ENCODE results near the gene UGGT1.
"Not testable (repeated sequence)": the region's sequence is repeated elsewhere in the genome, so short reads cannot be mapped to it uniquely, and the experiment has no call there.

UGGT1 gene

GRCh38 chr2:128206245-128206644, 115.2 kb downstream of the UGGT1 start:
- TF ChIP-seq, protein P1, sequence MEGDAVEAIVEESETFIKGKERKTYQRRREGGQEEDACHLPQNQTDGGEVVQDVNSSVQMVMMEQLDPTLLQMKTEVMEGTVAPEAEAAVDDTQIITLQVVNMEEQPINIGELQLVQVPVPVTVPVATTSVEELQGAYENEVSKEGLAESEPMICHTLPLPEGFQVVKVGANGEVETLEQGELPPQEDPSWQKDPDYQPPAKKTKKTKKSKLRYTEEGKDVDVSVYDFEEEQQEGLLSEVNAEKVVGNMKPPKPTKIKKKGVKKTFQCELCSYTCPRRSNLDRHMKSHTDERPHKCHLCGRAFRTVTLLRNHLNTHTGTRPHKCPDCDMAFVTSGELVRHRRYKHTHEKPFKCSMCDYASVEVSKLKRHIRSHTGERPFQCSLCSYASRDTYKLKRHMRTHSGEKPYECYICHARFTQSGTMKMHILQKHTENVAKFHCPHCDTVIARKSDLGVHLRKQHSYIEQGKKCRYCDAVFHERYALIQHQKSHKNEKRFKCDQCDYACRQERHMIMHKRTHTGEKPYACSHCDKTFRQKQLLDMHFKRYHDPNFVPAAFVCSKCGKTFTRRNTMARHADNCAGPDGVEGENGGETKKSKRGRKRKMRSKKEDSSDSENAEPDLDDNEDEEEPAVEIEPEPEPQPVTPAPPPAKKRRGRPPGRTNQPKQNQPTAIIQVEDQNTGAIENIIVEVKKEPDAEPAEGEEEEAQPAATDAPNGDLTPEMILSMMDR (IDR thresholded peaks at IDR 0.05; ENCODE audit: insufficient read depth, low read length, missing control alignments) = no peak
- CTCF ChIA-PET = no interaction called here
- DNase-seq (ENCODE audit: low read depth, low spot score) = no peak
- no peak overlapping the region for H3K4me3 ChIP-seq (ENCODE audit: low read depth, low read length)
- POLR2A ChIA-PET = no interaction called here

GRCh38 chr2:128208023-128208422, 117.0 kb downstream of the UGGT1 start:
- ChIA-PET CTCF (no interaction called here), POLR2A (interaction anchor here (0.6 kb wide), 1 partner anchor 27 kb away, joined by 5 read pairs; no protein-coding TSS in a partner anchor)
- H3K4me3 ChIP-seq (ENCODE audit: low read depth, low read length) = no peak overlapping the region
- no peak for DNase-seq (ENCODE audit: low read depth, low spot score)
- TF ChIP-seq, protein P1 (IDR thresholded peaks at IDR 0.05; ENCODE audit: insufficient read depth, low read length, missing control alignments) = no peak

- POLR2A ChIA-PET; H3K4me3 ChIP-seq (ENCODE audit: low read depth, low read length); DNase-seq (ENCODE audit: low read depth, low spot score); CTCF ChIA-PET: not testable (repeated sequence)
Observed at GRCh38 chr2:128208631-128209324, 117.8 kb downstream of the UGGT1 start.

GRCh38 chr2:128214251-128214650, 123.3 kb downstream of the UGGT1 start:
- TF ChIP-seq, protein P1 (IDR thresholded peaks at IDR 0.05; ENCODE audit: insufficient read depth, low read length, missing control alignments) = no peak
- DNase-seq (ENCODE audit: low read depth, low spot score) = no peak
- ChIA-PET POLR2A (no interaction called here), CTCF (interaction anchor here (1.5 to 1.8 kb wide), 2 partner anchors 11 to 20 kb away, joined by 4 read pairs; no protein-coding TSS in a partner anchor)
- no peak overlapping the region for H3K4me3 ChIP-seq (ENCODE audit: low read depth, low read length)

- no peak for DNase-seq (ENCODE audit: low read depth, low spot score)
- ChIA-PET CTCF (interaction anchor here (1.5 to 1.8 kb wide), 2 partner anchors 11 to 19 kb away, joined by 4 read pairs; no protein-coding TSS in a partner anchor), POLR2A (no interaction called here)
- TF ChIP-seq, protein P1 (IDR thresholded peaks at IDR 0.05; ENCODE audit: insufficient read depth, low read length, missing control alignments) = no peak
- no peak overlapping the region for H3K4me3 ChIP-seq (ENCODE audit: low read depth, low read length)
Observed at GRCh38 chr2:128214866-128215460, 124.0 kb downstream of the UGGT1 start.

- ChIA-PET CTCF (no interaction called here), POLR2A (no interaction called here)
- H3K4me3 ChIP-seq (ENCODE audit: low read depth, low read length) = no peak overlapping the region
- no peak for DNase-seq (ENCODE audit: low read depth, low spot score)
- TF ChIP-seq, protein P1 (IDR thresholded peaks at IDR 0.05; ENCODE audit: insufficient read depth, low read length, missing control alignments) = no peak
Observed at GRCh38 chr2:128215897-128216642, 125.1 kb downstream of the UGGT1 start.

Data from AG04449 (cell line).